K562 (cell line): ENCODE data around the gene KIF5A. TPM values are rescaled to one million over a fixed set of nuclear protein-coding genes. Genes with fewer than 3 reads are reported as not detected.

Experiments used
- BRF1 ChIP-seq: IDR thresholded peaks from 3 replicates; pipeline ENCODE4 v1.6.1; 2011; ENCODE audit warnings: borderline replicate concordance, mild to moderate bottlenecking; ENCODE audit not compliant: insufficient read length; ENCODE audit errors: extremely low read depth
- CBFB ChIP-seq: sonication (generic); formaldehyde crosslinking; IDR thresholded peaks from 2 replicates; pipeline ENCODE4 v1.4.0; 2020; ENCODE audit warnings: mild to moderate bottlenecking, missing genetic modification reagents
- MEF2D ChIP-seq: conservative IDR thresholded peaks from 2 replicates; pipeline ENCODE4 v1.6.1; 2016; ENCODE audit warnings: low read depth, missing genetic modification characterization, missing compliant biosample characterization
- NRF1 ChIP-seq, 2 experiments: fragments of 450-650 bp; IDR thresholded peaks in 1 of 2; conservative IDR thresholded peaks in 1 of 2; 2 replicates each; pipeline ENCODE4 v1.6.1; 2014; ENCODE audit warnings: mild to moderate bottlenecking in 2 of 2
- PHF21A ChIP-seq: fragments of 450-650 bp; IDR thresholded peaks from 2 replicates; pipeline ENCODE4 v1.6.1; 2017; ENCODE audit warnings: low read depth, borderline replicate concordance
- POLR3A ChIP-seq: IDR thresholded peaks from 2 replicates; pipeline ENCODE4 v1.6.1; 2011; ENCODE audit warnings: borderline replicate concordance, mild to moderate bottlenecking, moderate library complexity; ENCODE audit not compliant: insufficient read length, insufficient read depth; ENCODE audit errors: extremely low read depth
- SRSF1 ChIP-seq: fragments of 200-400 bp; formaldehyde crosslinking; IDR thresholded peaks from 2 replicates; pipeline ENCODE4 v1.6.1; 2017; ENCODE audit warnings: mild to moderate bottlenecking, low read depth, low read length, moderate library complexity
- TAF1 ChIP-seq: IDR thresholded peaks from 2 replicates; pipeline ENCODE4 v1.6.1; 2011; ENCODE audit warnings: mild to moderate bottlenecking, low read length, moderate library complexity; ENCODE audit not compliant: insufficient read depth, control insufficient read depth, severe bottlenecking; ENCODE audit errors: extremely low read depth
- ZKSCAN1 ChIP-seq: fragments of 150-350 bp; IDR thresholded peaks from 2 replicates; pipeline ENCODE4 v1.6.1; 2016; ENCODE audit warnings: low read depth, low read length
- ZNF174 ChIP-seq: fragments of 250-450 bp; sonication (Bioruptor Pico); IDR thresholded peaks from 2 replicates; pipeline ENCODE4 v1.4.0; 2020; ENCODE audit warnings: mild to moderate bottlenecking
- polyA plus RNA-seq, 8 experiments: library from polyadenylated mRNA; depleted of rRNA in 4 of 8; stranded (reverse) in 5 of 8; unstranded in 3 of 8; fragments of >200 nt; fragmentation: Nextera tagmentation in 2 of 8; fragmentation: Illumina TruSeq in 1 of 8; extraction: Ambion mirVana in 2 of 8; extraction: Trizol in 1 of 8; gene quantifications; 2 replicates each; pipeline versions ENCODE4 v1.2.1 to v1.2.3, GENCODE V29; 2011 to 2014; ENCODE audit warnings: inconsistent platforms in 1 of 8, missing spikeins in 1 of 8
- total RNA-seq, 7 experiments: library from RNA; depleted of rRNA in 6 of 7; stranded (reverse); fragments of >200 nt in 6 of 7; fragmentation: Illumina TruSeq in 2 of 7; extraction: Trizol in 2 of 7; gene quantifications; 2 replicates each; pipeline versions ENCODE4 v1.2.1 to v1.2.3, GENCODE V29; 2011 to 2021; ENCODE audit warnings: low replicate concordance in 1 of 7
- TF ChIP-seq, protein P1 (sequence below): fragments of 450-650 bp; IDR thresholded peaks from 2 replicates; pipeline ENCODE4 v1.6.1; 2016; ENCODE audit warnings: mild to moderate bottlenecking, moderate library complexity
- TF ChIP-seq, protein P2 (sequence below): sonication (generic); formaldehyde crosslinking; IDR thresholded peaks from 2 replicates; pipeline ENCODE4 v1.4.0; 2020; ENCODE audit warnings: mild to moderate bottlenecking, missing genetic modification reagents
- TF ChIP-seq, protein P3 (sequence below): fragments of 250-450 bp; sonication (Bioruptor Pico); IDR thresholded peaks from 2 replicates; pipeline ENCODE4 v1.5.1; 2021; ENCODE audit warnings: mild to moderate bottlenecking

The KIF5A gene
- total and polyA plus RNA-seq, 9 of the 15 experiments (the other 6 are each of a cell fraction or from before 2014, with no cell fraction given), result 3.4 to 17.7 (median 8.0) TPM

DNA sequence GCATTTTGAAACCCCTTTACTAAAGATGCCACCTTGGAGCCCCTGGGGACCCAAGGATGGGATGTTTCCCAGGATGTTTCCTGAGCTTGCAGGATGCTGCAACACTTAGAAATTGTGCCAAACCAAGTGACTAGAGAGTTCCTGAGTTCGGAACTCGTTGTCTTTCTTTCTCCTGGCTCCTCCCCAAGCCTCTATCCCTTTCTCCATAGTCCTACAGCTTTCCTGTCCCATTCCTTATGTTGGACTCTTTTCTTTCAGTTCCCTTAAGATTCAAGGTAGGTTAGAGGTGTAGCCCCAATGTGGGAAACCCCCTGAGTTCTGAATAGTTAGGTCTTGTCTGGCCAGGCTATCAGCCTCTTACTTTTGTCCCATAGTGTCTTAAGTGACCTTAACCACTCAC, 1.4 kb upstream of the KIF5A start (continued):
- TF ChIP-seq, protein P1, sequence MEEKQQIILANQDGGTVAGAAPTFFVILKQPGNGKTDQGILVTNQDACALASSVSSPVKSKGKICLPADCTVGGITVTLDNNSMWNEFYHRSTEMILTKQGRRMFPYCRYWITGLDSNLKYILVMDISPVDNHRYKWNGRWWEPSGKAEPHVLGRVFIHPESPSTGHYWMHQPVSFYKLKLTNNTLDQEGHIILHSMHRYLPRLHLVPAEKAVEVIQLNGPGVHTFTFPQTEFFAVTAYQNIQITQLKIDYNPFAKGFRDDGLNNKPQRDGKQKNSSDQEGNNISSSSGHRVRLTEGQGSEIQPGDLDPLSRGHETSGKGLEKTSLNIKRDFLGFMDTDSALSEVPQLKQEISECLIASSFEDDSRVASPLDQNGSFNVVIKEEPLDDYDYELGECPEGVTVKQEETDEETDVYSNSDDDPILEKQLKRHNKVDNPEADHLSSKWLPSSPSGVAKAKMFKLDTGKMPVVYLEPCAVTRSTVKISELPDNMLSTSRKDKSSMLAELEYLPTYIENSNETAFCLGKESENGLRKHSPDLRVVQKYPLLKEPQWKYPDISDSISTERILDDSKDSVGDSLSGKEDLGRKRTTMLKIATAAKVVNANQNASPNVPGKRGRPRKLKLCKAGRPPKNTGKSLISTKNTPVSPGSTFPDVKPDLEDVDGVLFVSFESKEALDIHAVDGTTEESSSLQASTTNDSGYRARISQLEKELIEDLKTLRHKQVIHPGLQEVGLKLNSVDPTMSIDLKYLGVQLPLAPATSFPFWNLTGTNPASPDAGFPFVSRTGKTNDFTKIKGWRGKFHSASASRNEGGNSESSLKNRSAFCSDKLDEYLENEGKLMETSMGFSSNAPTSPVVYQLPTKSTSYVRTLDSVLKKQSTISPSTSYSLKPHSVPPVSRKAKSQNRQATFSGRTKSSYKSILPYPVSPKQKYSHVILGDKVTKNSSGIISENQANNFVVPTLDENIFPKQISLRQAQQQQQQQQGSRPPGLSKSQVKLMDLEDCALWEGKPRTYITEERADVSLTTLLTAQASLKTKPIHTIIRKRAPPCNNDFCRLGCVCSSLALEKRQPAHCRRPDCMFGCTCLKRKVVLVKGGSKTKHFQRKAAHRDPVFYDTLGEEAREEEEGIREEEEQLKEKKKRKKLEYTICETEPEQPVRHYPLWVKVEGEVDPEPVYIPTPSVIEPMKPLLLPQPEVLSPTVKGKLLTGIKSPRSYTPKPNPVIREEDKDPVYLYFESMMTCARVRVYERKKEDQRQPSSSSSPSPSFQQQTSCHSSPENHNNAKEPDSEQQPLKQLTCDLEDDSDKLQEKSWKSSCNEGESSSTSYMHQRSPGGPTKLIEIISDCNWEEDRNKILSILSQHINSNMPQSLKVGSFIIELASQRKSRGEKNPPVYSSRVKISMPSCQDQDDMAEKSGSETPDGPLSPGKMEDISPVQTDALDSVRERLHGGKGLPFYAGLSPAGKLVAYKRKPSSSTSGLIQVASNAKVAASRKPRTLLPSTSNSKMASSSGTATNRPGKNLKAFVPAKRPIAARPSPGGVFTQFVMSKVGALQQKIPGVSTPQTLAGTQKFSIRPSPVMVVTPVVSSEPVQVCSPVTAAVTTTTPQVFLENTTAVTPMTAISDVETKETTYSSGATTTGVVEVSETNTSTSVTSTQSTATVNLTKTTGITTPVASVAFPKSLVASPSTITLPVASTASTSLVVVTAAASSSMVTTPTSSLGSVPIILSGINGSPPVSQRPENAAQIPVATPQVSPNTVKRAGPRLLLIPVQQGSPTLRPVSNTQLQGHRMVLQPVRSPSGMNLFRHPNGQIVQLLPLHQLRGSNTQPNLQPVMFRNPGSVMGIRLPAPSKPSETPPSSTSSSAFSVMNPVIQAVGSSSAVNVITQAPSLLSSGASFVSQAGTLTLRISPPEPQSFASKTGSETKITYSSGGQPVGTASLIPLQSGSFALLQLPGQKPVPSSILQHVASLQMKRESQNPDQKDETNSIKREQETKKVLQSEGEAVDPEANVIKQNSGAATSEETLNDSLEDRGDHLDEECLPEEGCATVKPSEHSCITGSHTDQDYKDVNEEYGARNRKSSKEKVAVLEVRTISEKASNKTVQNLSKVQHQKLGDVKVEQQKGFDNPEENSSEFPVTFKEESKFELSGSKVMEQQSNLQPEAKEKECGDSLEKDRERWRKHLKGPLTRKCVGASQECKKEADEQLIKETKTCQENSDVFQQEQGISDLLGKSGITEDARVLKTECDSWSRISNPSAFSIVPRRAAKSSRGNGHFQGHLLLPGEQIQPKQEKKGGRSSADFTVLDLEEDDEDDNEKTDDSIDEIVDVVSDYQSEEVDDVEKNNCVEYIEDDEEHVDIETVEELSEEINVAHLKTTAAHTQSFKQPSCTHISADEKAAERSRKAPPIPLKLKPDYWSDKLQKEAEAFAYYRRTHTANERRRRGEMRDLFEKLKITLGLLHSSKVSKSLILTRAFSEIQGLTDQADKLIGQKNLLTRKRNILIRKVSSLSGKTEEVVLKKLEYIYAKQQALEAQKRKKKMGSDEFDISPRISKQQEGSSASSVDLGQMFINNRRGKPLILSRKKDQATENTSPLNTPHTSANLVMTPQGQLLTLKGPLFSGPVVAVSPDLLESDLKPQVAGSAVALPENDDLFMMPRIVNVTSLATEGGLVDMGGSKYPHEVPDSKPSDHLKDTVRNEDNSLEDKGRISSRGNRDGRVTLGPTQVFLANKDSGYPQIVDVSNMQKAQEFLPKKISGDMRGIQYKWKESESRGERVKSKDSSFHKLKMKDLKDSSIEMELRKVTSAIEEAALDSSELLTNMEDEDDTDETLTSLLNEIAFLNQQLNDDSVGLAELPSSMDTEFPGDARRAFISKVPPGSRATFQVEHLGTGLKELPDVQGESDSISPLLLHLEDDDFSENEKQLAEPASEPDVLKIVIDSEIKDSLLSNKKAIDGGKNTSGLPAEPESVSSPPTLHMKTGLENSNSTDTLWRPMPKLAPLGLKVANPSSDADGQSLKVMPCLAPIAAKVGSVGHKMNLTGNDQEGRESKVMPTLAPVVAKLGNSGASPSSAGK, result no peak
- no peak for TF ChIP-seq POLR3A
- no peak for TF ChIP-seq PHF21A
- no peak for TF ChIP-seq ZKSCAN1
- no peak for TF ChIP-seq BRF1
- no peak for TF ChIP-seq CBFB (CRISPR knock-in tag)
- TF ChIP-seq, protein P2, sequence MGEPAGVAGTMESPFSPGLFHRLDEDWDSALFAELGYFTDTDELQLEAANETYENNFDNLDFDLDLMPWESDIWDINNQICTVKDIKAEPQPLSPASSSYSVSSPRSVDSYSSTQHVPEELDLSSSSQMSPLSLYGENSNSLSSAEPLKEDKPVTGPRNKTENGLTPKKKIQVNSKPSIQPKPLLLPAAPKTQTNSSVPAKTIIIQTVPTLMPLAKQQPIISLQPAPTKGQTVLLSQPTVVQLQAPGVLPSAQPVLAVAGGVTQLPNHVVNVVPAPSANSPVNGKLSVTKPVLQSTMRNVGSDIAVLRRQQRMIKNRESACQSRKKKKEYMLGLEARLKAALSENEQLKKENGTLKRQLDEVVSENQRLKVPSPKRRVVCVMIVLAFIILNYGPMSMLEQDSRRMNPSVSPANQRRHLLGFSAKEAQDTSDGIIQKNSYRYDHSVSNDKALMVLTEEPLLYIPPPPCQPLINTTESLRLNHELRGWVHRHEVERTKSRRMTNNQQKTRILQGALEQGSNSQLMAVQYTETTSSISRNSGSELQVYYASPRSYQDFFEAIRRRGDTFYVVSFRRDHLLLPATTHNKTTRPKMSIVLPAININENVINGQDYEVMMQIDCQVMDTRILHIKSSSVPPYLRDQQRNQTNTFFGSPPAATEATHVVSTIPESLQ (CRISPR knock-in tag), result no peak
- TF ChIP-seq NRF1 (conservative IDR thresholded peaks at IDR 0.05 in 1 of 2, IDR thresholded peaks at IDR 0.05 in 1 of 2), result no peak
- no peak for TF ChIP-seq MEF2D
- no peak for TF ChIP-seq ZNF174 (CRISPR knock-in tag)
- TF ChIP-seq, protein P3, sequence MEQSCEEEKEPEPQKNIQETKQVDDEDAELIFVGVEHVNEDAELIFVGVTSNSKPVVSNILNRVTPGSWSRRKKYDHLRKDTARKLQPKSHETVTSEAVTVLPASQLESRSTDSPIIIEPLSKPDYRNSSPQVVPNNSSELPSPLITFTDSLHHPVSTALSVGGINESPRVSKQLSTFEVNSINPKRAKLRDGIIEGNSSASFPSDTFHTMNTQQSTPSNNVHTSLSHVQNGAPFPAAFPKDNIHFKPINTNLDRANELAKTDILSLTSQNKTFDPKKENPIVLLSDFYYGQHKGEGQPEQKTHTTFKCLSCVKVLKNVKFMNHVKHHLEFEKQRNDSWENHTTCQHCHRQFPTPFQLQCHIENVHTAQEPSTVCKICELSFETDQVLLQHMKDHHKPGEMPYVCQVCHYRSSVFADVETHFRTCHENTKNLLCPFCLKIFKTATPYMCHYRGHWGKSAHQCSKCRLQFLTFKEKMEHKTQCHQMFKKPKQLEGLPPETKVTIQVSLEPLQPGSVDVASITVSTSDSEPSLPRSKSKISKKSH (CRISPR knock-in tag), result no peak
- no peak for TF ChIP-seq TAF1
- no peak for TF ChIP-seq SRSF1
